Activated CD4-positive, alpha-beta memory T cell treated with anti-CD3 and anti-CD28 coated beads, Interleukin-2, amount 10 ng/mL, durations not matched to agents 7 days and 5 days (primary cell): ENCODE measurements around the gene RSBN1. TPM values are rescaled to one million over a fixed set of nuclear protein-coding genes. Genes with fewer than 3 reads are reported as not detected.

ENCODE experiments used
- CTCF ChIA-PET: fragments of 350-600 bp; sonication (Branson Sonifier 250); formaldehyde crosslinking; loops from one replicate; lab custom pipeline; 2021; ENCODE audit warnings: antibody characterized with exemption, inconsistent platforms; lab: Charles Lee
- POLR2A ChIA-PET: fragments of 350-600 bp; sonication (Branson Sonifier 250); formaldehyde crosslinking; loops from one replicate; lab custom pipeline; 2021; ENCODE audit warnings: antibody characterized with exemption; lab: Charles Lee
- DNase-seq: peaks from one replicate; pipeline ENCODE4 v3.0.0-alpha.2; 2020
- H3K27ac Mint-ChIP-seq: one replicate; pipeline ENCODE4 v1.8.0; 2021; ENCODE audit warnings: mild to moderate bottlenecking, mixed read lengths
- H3K27me3 Mint-ChIP-seq: one replicate; pipeline ENCODE4 v1.8.0; 2021; ENCODE audit warnings: mixed read lengths
- H3K36me3 Mint-ChIP-seq: one replicate; pipeline ENCODE4 v1.8.0; 2021; ENCODE audit warnings: low read depth, mixed read lengths
- H3K4me1 Mint-ChIP-seq: one replicate; pipeline ENCODE4 v1.8.0; 2021; ENCODE audit warnings: mixed read lengths
- H3K4me3 Mint-ChIP-seq: one replicate; pipeline ENCODE4 v1.8.0; 2021; ENCODE audit warnings: mild to moderate bottlenecking, mixed read lengths
- H3K9me3 Mint-ChIP-seq: one replicate; pipeline ENCODE4 v1.8.0; 2021; ENCODE audit warnings: mixed read lengths
- total RNA-seq, 2 experiments: library from RNA; stranded (reverse); gene quantifications; one replicate each; pipeline ENCODE4 v1.2.3, GENCODE V29; 2021

Gene RSBN1
- total RNA-seq, 2 experiments from 2014 or later = 27.9 to 32.1 TPM

- peak; percentile 33 for DNase-seq
- Mint-ChIP-seq H3K4me3 (peak overlapping the region; percentile 98), H3K9me3 (no peaks in the 10 kb centered on the region), H3K27me3 (no peaks in the 10 kb centered on the region), H3K27ac (peak overlapping the region; percentile 92), H3K36me3 (peaks cover 48% of the 10 kb centered on the region), H3K4me1 (peaks cover 36% of the 10 kb centered on the region)
- POLR2A ChIA-PET = interaction anchor here (0.8 to 4.1 kb wide), 14 partner anchors 11 to 738 kb away, joined by 3 to 73 read pairs (median 8); partner anchors contain the start of genes AP4B1, DCLRE1B, HIPK1 and LRIG2
- CTCF ChIA-PET = interaction anchor here (0.6 to 2.4 kb wide), 4 partner anchors 50 to 524 kb away, joined by 3 to 24 read pairs (median 4); partner anchors contain the start of genes AP4B1 and PHTF1
Measured at GRCh38 chr1:113811156-113811887, 954 bp downstream of the RSBN1 start.

DNA sequence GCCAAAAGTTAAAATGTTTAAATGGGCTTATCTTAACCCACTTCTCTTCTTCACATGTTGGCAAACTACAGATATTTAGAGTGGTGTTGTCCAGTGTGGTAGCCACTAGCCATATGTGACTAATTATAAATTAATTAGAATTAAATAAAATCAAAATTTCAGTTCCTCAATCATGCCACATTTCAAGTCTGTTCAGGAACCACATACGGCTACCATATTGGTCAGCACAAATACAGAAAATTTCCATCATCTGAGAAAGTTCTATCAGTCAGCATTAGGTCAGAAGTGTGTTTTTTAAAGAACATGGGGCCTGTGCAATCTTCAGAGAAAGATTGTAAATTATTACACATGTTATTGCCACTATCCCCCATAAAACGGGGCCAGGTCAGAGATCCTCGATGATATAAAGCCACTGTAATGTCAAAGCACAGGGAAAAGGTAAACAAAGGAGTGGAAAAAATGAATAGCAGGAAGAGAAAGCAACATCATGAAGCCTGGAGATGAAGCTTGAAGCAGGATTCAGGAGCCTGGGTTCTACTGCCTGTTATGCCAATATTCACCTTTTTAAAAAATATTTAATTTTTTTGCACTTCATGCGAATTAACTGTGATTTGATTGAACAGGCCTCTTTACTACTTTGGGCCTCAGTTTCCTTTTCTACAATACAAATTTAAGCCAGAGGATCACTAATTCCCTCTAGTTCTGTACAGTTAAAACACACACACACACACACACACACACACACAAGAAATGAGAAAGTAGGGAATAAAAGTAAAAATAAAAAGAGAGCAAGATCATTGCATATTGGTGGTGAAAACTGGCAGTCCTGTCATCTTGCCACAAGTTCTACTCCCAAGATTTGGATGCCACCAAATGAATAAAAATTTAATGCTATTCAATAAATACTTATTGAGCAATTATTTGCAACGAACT, 2.3 kb downstream of the RSBN1 start:
- peaks cover 46% of the 10 kb centered on the region for H3K4me1 Mint-ChIP-seq
- CTCF ChIA-PET = no interaction called here

DNA sequence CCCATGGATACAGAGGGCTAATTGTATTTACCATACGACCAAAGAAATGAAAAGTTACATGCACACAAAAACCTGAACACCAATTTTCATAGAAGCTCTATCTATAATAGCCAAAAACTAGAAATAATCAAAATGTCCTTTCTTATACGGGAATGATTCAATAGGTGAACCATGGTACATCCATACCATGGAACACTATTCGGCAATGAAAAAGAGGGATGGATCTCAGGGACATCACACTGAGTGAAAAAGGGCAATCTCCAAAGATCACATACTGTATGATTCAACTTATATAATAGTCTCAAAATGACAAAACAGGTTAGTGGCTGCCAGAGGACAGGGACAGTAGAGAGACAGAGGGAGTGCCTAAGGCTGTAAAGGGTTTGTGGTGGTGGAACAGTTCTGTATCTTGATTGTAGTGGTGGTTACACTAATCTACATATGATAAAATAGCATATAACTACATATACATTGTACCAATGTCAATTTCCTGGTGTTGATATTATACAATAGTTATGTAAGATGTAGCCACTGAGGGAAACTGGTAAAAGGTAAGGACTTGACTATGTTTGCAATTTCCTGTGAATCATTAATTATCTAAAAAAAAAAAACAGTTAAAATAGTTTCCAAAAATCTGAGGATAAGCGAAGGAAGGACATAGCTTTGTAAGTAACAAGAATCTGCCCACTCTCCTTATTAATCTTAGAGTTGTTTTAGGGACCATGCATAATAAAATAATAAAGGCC, 3.7 kb downstream of the RSBN1 start:
- H3K27ac Mint-ChIP-seq = no peak overlapping the region
- H3K4me1 Mint-ChIP-seq = peaks cover 54% of the 10 kb centered on the region
- no peak for DNase-seq
- no peaks in the 10 kb centered on the region for H3K27me3 Mint-ChIP-seq
- no peaks in the 10 kb centered on the region for H3K9me3 Mint-ChIP-seq
- ChIA-PET POLR2A (interaction anchor here (0.5 kb wide), 1 partner anchor 48 kb away, joined by 3 read pairs; no protein-coding TSS in a partner anchor), CTCF (no interaction called here)
- H3K36me3 Mint-ChIP-seq = peaks cover 57% of the 10 kb centered on the region
- H3K4me3 Mint-ChIP-seq = peak overlapping the region; percentile 27

More for the DNA sequence above, 2.3 kb downstream of the RSBN1 start:
- H3K36me3 Mint-ChIP-seq = peaks cover 49% of the 10 kb centered on the region
- POLR2A ChIA-PET = interaction anchor here (3.4 to 4.1 kb wide), 2 partner anchors 25 to 52 kb away, joined by 54 to 73 read pairs; partner anchors contain the start of gene PHTF1
- peak overlapping the region; percentile 98 for H3K4me3 Mint-ChIP-seq
- H3K27me3 Mint-ChIP-seq = no peaks in the 10 kb centered on the region
- no peaks in the 10 kb centered on the region for H3K9me3 Mint-ChIP-seq
- DNase-seq = no peak
- H3K27ac Mint-ChIP-seq = peak overlapping the region; percentile 64

GRCh38 chr1:113805639-113806038, 6.6 kb downstream of the RSBN1 start:
- Mint-ChIP-seq H3K27me3 (no peaks in the 10 kb centered on the region), H3K27ac (no peak overlapping the region), H3K9me3 (no peaks in the 10 kb centered on the region), H3K4me3 (no peak overlapping the region), H3K36me3 (peaks cover 54% of the 10 kb centered on the region), H3K4me1 (peaks cover 66% of the 10 kb centered on the region)
- CTCF ChIA-PET = no interaction called here
- no peak for DNase-seq
- POLR2A ChIA-PET = interaction anchor here (0.8 to 1.8 kb wide), 2 partner anchors 22 to 46 kb away, joined by 5 to 6 read pairs; partner anchors contain the start of gene PHTF1

DNA sequence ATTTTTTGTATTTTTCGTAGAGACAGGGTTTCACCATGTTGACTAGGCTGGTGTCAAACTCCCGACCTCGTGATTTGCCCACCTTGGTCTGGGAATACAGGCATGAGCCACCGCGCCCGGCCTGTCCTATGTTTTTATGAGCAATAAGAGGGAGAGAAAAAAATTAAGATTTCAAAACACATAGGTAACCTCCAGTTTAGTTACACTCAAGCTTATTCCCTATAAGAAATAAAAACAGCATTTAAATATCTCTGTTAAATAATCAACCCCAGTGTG, 7.1 kb downstream of the RSBN1 start:
- peaks cover 64% of the 10 kb centered on the region for H3K4me1 Mint-ChIP-seq
- no peaks in the 10 kb centered on the region for H3K27me3 Mint-ChIP-seq
- DNase-seq = no peak
- no peak overlapping the region for H3K27ac Mint-ChIP-seq
- peaks cover 54% of the 10 kb centered on the region for H3K36me3 Mint-ChIP-seq
- POLR2A ChIA-PET = interaction anchor here (0.8 to 1.8 kb wide), 2 partner anchors 21 to 45 kb away, joined by 5 to 6 read pairs; partner anchors contain the start of gene PHTF1
- no peaks in the 10 kb centered on the region for H3K9me3 Mint-ChIP-seq
- H3K4me3 Mint-ChIP-seq = no peak overlapping the region
- CTCF ChIA-PET = no interaction called here

GRCh38 chr1:113804421-113805255, 7.6 kb downstream of the RSBN1 start:
- DNase-seq = no peak
- Mint-ChIP-seq H3K36me3 (peaks cover 54% of the 10 kb centered on the region), H3K4me1 (peaks cover 60% of the 10 kb centered on the region), H3K27ac (no peak overlapping the region), H3K9me3 (no peaks in the 10 kb centered on the region), H3K4me3 (no peak overlapping the region), H3K27me3 (no peaks in the 10 kb centered on the region)
- ChIA-PET POLR2A (interaction anchor here (1.2 to 1.8 kb wide), 2 partner anchors 19 to 45 kb away, joined by 5 to 6 read pairs; partner anchors contain the start of gene PHTF1), CTCF (no interaction called here)

- no peaks in the 10 kb centered on the region for H3K9me3 Mint-ChIP-seq
- no peak overlapping the region for H3K27ac Mint-ChIP-seq
- ChIA-PET CTCF (no interaction called here), POLR2A (interaction anchor here (1.1 kb wide), 1 partner anchor 18 kb away, joined by 3 read pairs; no protein-coding TSS in a partner anchor)
- H3K36me3 Mint-ChIP-seq = peaks cover 51% of the 10 kb centered on the region
- H3K27me3 Mint-ChIP-seq = no peaks in the 10 kb centered on the region
- no peak overlapping the region for H3K4me3 Mint-ChIP-seq
- no peak for DNase-seq
- peaks cover 46% of the 10 kb centered on the region for H3K4me1 Mint-ChIP-seq
Measured at GRCh38 chr1:113802367-113803007, 9.8 kb downstream of the RSBN1 start.

DNA sequence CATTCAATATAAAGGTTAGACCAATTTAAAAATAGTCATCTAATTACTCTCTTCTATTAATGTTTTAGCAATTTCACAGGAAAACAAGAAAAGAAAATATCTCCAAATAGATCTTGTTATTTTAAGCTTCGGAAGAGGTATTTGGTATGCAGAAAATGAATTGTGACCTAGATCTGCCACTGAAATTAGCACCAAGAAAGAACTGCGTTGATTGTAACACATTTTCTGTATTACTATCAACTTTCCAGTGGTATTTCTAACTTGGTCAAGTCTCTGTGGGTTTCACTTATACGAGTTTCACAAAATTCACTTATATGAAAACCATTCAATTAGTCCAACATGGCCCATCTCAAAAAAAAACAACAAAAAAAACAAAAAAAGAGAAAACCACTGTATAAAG, 11.8 kb downstream of the RSBN1 start:
- Mint-ChIP-seq H3K9me3 (no peaks in the 10 kb centered on the region), H3K36me3 (peaks cover 50% of the 10 kb centered on the region), H3K27me3 (no peaks in the 10 kb centered on the region), H3K27ac (no peak overlapping the region), H3K4me1 (peaks cover 39% of the 10 kb centered on the region), H3K4me3 (no peak overlapping the region)
- ChIA-PET POLR2A (interaction anchor here (1.1 to 1.3 kb wide), 2 partner anchors 11 to 16 kb away, joined by 3 to 4 read pairs; no protein-coding TSS in a partner anchor), CTCF (interaction anchor here (1.1 kb wide), 1 partner anchor 727 kb away, joined by 3 read pairs; the partner anchor contains the start of gene LRIG2)
- DNase-seq = no peak

GRCh38 chr1:113797472-113797871, 14.8 kb downstream of the RSBN1 start:
- peaks cover 50% of the 10 kb centered on the region for H3K36me3 Mint-ChIP-seq
- no peak for DNase-seq
- no peak overlapping the region for H3K27ac Mint-ChIP-seq
- POLR2A ChIA-PET = no interaction called here
- H3K4me3 Mint-ChIP-seq = no peak overlapping the region
- H3K4me1 Mint-ChIP-seq = peaks cover 31% of the 10 kb centered on the region
- CTCF ChIA-PET = interaction anchor here (0.8 kb wide), 1 partner anchor 9 kb away, joined by 3 read pairs; no protein-coding TSS in a partner anchor
- no peaks in the 10 kb centered on the region for H3K27me3 Mint-ChIP-seq
- H3K9me3 Mint-ChIP-seq = no peaks in the 10 kb centered on the region

DNA sequence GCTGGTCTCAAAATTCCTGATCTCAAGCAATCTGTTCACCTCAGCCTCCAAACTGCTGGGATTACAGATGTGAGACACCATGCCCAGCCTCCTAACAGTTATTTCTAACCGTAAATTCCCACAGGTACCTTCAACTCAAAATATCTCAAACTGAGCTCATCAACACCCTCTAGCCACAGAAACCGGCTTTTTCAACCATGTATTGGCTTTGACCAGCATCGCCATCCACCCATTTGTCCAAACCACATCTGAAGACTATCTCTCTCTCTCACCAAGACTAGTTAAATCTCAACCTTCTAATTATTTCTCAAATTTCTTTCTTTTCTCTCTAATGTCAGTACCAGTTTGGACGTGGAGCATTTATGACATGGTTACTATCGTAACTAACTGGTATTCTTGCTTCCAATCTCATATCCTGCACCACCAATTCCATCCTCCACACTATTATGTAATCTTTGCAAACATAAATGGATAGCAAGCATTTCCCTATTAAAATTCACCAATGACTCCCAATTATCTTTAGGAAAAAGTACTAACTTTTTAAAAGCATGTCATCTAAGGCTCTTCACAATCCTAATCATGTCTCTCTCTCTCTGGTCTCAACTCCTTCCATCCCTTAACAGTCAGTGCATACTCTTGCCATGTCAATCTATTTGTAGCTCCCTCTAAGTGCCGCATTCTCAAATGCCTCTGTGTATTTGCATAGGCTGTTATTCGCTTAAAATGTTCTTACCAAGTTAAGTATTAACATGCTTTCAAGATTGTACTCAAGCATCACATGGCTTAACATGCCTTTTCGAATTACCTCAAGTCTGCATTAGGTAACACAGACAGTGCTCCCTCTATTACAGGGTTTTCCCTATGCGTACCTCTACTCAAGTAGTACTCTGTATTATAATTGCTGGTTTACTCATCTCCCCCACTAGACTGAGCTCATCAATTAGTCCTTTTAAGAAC, 18.1 kb downstream of the RSBN1 start:
- H3K4me3 Mint-ChIP-seq = no peak overlapping the region
- peaks cover 63% of the 10 kb centered on the region for H3K36me3 Mint-ChIP-seq
- H3K27me3 Mint-ChIP-seq = no peaks in the 10 kb centered on the region
- peaks cover 25% of the 10 kb centered on the region for H3K4me1 Mint-ChIP-seq
- no peak overlapping the region for H3K27ac Mint-ChIP-seq
- ChIA-PET CTCF (no interaction called here), POLR2A (interaction anchor here (0.8 kb wide), 1 partner anchor 24 kb away, joined by 3 read pairs; no protein-coding TSS in a partner anchor)
- DNase-seq = no peak
- H3K9me3 Mint-ChIP-seq = no peaks in the 10 kb centered on the region
